Epidermal melanocyte (primary cell): ENCODE results near the gene SCNN1B.

Experiments used
- DNase-seq: peaks from one replicate; pipeline ENCODE4 v3.0.0; 2011; ENCODE audit warnings: low spot score; ENCODE audit not compliant: insufficient read length

The SCNN1B gene

GRCh38 chr16:23320693-23321092, 18.6 kb downstream of the SCNN1B start:
- no peak for DNase-seq

DNA sequence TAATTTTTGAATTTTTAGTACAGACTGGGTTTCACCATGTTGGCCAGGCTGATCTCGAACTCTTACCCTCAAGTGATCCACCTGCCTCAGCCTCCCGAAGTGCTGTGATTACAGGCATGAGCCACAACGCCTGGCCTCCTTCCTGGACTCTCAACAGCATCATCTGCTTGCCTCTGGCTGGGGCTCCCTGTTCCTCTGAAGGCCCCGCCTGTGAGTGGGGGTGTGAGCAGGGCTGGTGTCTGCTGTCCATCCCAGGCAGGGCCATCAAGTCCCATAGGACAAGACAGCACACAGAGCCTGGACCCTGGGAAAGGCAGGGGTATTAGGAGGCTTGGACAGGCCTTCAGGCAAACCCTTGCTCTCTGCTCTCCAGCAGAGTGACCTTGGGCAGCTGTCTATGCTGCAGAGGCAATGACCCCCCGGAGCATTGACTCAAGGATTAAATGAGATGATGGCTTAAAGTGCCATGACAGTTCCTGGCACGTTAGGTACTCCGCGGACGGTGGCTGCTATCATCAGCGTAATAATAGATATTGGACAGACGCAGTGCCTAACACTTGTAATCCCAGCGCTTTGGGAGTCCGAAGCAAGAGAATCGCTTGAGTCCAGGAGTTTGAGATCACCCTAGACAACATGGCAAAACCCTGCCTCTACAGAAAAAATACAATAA, 19.2 kb downstream of the SCNN1B start:
- no peak for DNase-seq

DNA sequence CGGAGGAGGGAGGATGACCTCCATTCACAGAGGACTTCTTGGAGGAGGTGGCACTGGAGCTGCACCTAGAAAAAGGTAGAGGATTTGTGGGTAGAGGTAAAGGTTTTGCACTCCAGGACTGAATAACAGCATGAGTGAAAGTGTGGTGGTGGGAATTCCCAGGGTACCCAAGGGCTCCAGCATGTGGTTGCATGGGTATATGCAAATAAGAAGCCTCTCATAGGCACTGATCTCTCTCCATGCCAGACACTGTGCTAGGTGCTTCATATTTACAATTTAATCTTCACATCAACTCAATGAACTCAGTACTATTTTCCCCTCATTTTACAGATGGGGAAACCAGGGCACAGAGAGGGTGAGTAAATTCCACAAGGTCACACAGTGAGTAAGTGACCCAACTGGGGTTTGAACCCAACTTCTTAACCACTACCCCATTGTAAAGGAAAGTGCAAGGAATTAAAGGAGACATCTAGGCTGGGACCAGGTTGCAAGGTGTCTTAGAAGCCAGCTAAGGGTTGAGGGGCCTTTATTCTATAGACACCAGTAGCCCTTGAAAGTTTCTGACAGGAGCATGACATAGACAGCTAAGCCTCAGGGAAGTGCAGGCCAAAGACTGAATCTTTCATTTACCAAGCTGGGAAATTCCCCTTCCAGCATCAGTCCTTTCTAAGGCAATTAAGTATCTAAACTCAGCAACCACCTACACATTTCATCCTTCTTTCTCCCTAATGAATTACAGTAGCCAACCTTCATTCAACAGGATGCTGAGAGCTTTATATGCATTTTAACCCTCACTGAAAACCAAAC, 21.3 kb downstream of the SCNN1B start:
- DNase-seq = no peak

DNA sequence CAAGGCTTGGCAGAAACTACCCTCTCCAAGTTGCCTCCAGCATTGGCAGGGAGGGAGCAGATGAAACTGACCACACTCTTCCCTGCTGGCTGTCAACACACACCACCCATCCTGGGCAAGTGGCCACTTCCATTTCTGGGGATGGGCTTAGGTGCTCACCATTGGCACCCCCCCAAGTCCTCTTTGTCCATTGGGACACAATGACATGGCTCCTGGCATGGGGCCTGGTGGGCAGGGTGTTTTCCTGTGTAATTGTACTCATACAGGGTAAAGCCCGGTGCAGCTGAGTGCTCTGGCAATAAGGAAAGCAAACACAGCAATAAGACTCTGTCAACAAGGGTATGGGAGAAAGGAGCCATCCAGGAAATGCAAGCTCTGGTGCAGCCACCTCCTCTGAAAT, 22.6 kb downstream of the SCNN1B start:
- no peak for DNase-seq

DNA sequence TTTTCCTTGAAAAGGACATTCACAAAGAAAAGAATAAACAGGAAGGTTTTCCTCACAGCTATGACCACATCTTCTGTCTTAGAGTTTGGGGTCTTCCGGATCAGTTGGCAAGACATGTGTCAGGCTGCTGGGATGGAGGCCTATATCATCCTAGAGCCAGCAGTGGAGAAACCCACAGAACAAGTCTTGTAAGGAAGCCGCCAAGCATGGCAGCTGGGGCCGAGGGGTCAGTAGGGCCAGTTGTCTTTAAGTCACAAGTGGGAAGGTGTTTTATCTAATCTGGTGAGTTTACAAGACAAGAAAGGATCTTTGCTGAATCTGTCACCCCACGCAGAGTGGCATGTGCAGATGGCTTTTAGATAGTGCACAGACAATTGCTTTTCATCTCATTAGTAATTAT, 25.7 kb downstream of the SCNN1B start:
- DNase-seq = no peak

- no peak for DNase-seq
Observed at GRCh38 chr16:23330161-23330560, 28.1 kb downstream of the SCNN1B start.

DNA sequence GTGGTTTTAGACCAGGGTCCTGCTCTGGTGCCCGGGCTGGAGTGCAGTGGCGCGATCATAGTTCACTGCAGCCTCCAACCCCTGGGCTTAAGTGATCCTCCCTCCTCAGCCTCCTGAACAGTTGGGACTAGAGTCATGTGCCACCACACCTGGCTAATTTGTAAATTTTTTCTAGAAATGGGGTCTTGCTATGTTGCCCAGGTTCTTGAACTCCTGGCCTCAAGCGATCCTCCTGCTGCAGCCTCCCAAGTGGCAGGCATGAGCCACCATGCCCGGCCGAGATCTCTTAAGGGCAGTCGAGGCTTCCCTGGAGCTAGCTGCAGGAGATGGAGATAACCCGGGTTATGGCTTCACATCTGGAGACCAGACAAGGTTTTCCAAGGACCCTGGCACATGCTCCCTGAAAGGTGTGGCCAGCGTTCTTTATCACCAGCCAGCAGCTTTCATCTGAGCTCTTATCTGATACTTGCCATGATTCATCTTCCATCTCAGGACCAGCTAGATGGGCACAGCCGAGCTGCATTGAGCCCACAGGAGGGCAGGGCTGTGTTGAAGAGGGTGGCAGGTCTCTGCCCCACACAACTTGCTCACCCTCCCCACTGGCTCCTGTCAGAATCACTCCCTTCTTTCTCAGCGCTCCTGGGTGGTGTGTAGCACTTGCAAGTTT, 28.6 kb downstream of the SCNN1B start:
- DNase-seq = no peak

- no peak for DNase-seq
Observed at GRCh38 chr16:23333034-23333579, 31.0 kb downstream of the SCNN1B start.

DNA sequence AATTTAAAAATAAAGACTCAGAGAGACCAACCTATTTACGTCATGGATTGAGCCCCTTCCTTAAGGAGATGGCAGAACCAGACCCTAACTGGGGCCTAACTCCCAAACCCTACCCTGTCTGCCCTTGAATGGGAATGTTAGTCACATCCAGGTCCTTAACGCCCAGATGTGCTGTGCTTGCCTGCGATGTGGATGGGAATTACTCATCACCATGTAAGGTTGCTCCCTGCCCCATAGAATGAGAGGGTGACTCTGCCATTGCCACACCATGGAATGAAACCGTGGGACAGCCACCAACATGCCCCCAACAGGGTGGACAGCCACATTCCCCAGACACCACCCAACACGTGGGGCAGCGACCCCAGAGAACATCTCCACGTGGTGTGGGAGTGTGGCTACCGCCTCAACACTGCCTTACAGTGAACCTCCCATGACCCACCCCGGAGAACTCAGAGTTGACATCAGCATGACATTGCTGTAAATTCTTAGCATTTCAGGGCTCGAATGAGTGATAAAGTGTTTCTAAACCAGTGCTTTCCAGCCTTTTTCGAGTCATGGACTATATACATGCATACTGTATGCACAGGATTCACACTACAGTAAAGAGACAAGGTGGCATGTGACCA, 31.8 kb downstream of the SCNN1B start:
- no peak for DNase-seq

DNA sequence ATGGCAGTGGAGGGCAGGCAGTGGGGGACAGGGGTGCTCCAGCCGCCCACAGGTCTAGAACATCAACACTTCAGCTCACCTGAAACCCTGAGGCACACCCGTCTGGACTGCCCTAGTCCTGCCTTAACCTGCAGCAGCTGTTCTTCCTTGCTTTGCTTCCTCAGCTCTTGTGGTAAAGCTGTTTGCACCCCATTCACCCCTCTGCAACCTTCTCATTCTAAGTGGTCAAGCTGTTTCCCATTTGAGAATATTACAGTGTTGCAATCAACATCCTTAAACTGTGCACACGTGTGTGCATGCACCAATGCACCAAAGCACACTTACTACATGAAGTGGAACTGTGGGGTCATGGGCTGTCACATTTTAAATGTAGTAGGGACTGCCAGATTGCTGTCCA, 32.4 kb downstream of the SCNN1B start:
- no peak for DNase-seq

- no peak for DNase-seq
Observed at GRCh38 chr16:23334950-23335349, 32.8 kb downstream of the SCNN1B start.

- DNase-seq = no peak
Observed at GRCh38 chr16:23337836-23338550, 35.9 kb downstream of the SCNN1B start.

- DNase-seq = no peak
Observed at GRCh38 chr16:23339787-23340186, 37.7 kb downstream of the SCNN1B start.

DNA sequence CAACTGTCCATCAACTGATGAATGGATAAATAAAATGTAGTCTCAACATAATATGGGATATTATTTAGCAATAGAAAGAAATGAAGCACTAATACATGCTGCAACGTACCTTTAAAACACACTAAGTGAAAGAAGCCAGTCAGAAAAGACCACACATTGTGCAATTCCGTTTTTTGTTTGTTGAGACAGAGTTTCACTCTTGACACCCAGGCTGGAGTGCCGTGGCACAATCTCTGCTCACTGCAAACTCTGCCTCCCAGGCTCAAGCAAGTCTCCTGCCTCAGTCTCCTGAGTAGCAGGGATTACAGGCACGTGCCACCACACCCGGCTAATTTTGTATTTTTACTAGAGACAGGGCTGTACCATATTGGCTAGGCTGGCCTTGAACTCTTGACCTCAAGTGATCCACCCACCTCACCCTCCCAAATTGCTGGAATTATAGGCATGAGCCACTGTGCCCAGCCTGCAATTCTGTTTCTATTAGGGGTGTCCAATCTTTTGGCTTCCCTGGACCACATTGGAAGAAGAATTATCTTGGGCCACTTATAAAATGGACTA, 40.1 kb downstream of the SCNN1B start:
- no peak for DNase-seq

GRCh38 chr16:23343643-23344612, 41.8 kb downstream of the SCNN1B start:
- no peak for DNase-seq

DNA sequence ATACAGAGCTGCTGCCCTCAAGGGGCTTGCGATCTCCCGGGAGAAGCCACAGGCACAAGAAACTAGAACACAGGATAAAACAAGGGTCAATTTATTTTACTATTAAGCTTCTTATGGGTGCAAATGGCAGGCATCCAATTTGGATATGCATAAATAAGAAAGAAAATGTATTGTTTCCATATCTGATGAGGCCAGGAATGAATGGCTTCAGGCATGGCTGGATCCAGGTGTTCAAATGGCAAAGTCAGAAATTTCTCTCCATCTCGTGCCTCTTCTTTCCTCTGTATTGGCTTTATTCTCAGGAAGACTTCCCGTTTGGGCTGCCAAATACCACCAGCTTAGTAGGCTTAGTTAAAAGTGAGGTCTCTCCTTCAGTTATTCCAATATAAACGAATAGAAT, 43.1 kb downstream of the SCNN1B start:
- no peak for DNase-seq

GRCh38 chr16:23348579-23349469, 46.7 kb downstream of the SCNN1B start:
- no peak for DNase-seq

- no peak for DNase-seq
Observed at GRCh38 chr16:23351360-23351759, 49.3 kb downstream of the SCNN1B start.

DNA sequence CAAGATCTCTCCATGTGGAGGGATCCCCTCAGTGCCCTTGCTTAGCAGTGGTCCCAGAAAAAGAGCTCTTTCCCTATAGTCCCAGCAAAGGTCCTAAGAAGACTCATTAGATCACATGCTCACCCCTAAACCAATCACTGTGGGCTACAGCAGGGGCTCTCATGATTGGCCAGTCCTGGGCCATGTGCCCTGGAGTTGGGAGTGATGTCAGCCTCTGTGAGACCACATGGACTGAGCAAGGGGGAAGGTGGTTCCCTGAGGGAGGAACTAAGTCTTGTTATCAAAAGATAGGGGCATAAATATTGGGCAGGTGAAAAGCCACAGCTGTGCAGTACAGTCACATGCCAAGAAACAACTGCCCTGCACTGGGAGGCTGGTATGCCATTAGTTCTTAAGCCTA, 51.3 kb downstream of the SCNN1B start:
- no peak for DNase-seq
